H9 (cell line): ENCODE measurements around the gene VEGFD. TPM values are rescaled to one million over a fixed set of nuclear protein-coding genes. Genes with fewer than 3 reads are reported as not detected.
A peak's percentile ranks its signal among the peaks of the same experiment; 100 is the strongest.

Experiments
- DNase-seq: peaks from one replicate; pipeline ENCODE4 v3.0.0-alpha.2; 2017
- H2AFZ ChIP-seq: one replicate; pipeline ENCODE4 v1.6.1; 2013; ENCODE audit warnings: mild to moderate bottlenecking, low read length, control low read depth, moderate library complexity
- H2AK5ac ChIP-seq: 2 replicates; pipeline ENCODE4 v1.6.1; 2013; ENCODE audit warnings: low read length, control low read depth, mixed read lengths; ENCODE audit not compliant: insufficient read length
- H2BK120ac ChIP-seq: one replicate; pipeline ENCODE4 v1.6.1; 2013; ENCODE audit warnings: low read depth, mild to moderate bottlenecking, low read length, control low read depth, inconsistent platforms; ENCODE audit not compliant: poor library complexity, severe bottlenecking
- H2BK12ac ChIP-seq: 2 replicates; pipeline ENCODE4 v1.6.1; 2013; ENCODE audit warnings: low read length, control low read depth, mixed read lengths, low read depth; ENCODE audit not compliant: insufficient read length
- H2BK15ac ChIP-seq: 2 replicates; pipeline ENCODE4 v1.6.1; 2013; ENCODE audit warnings: low read depth, low read length, control low read depth
- H2BK20ac ChIP-seq: one replicate; pipeline ENCODE4 v1.6.1; 2013; ENCODE audit warnings: low read depth, mild to moderate bottlenecking, low read length, control low read depth, inconsistent platforms; ENCODE audit not compliant: poor library complexity, severe bottlenecking
- H2BK5ac ChIP-seq: 2 replicates; pipeline ENCODE4 v1.6.1; 2013; ENCODE audit warnings: low read length, control low read depth, mixed read lengths; ENCODE audit not compliant: insufficient read length
- H3K14ac ChIP-seq: 2 replicates; pipeline ENCODE4 v1.6.1; 2013; ENCODE audit warnings: low read length, control low read depth; ENCODE audit not compliant: insufficient read depth
- H3K18ac ChIP-seq: 2 replicates; pipeline ENCODE4 v1.6.1; 2013; ENCODE audit warnings: low read depth, mild to moderate bottlenecking, mixed read lengths, low read length, control low read depth; ENCODE audit not compliant: insufficient read length
- H3K23ac ChIP-seq: 2 replicates; pipeline ENCODE4 v1.6.1; 2013; ENCODE audit warnings: low read length, control low read depth, mixed read lengths, low read depth; ENCODE audit not compliant: insufficient read length
- H3K23me2 ChIP-seq: 2 replicates; pipeline ENCODE4 v1.6.1; 2013; ENCODE audit warnings: low read depth, mild to moderate bottlenecking, mixed read lengths, low read length, control low read depth; ENCODE audit not compliant: insufficient read length, poor library complexity, severe bottlenecking
- H3K27ac ChIP-seq: 2 replicates; pipeline ENCODE4 v1.5.1; 2013; ENCODE audit warnings: low read length, control low read depth, mixed read lengths, low read depth; ENCODE audit not compliant: insufficient read length
- H3K27me3 ChIP-seq: 2 replicates; pipeline ENCODE4 v1.6.1; 2013; ENCODE audit warnings: low read length, control low read depth, inconsistent platforms; ENCODE audit not compliant: insufficient read depth
- H3K4ac ChIP-seq: 2 replicates; pipeline ENCODE4 v1.6.1; 2013; ENCODE audit warnings: low read depth, mild to moderate bottlenecking, control low read depth, inconsistent platforms, low read length, moderate library complexity
- H3K4me1 ChIP-seq: 2 replicates; pipeline ENCODE4 v1.6.1; 2013; ENCODE audit warnings: low read length, control low read depth, inconsistent platforms; ENCODE audit not compliant: insufficient read depth
- H3K4me2 ChIP-seq: 2 replicates; pipeline ENCODE4 v1.6.1; 2013; ENCODE audit warnings: low read length, control low read depth, mixed read lengths; ENCODE audit not compliant: insufficient read length, insufficient read depth
- H3K56ac ChIP-seq: 2 replicates; pipeline ENCODE4 v1.6.1; 2013; ENCODE audit warnings: low read depth, mild to moderate bottlenecking, mixed read lengths, low read length, control low read depth; ENCODE audit not compliant: insufficient read length
- H3K79me1 ChIP-seq: 2 replicates; pipeline ENCODE4 v1.6.1; 2013; ENCODE audit warnings: low read depth, mild to moderate bottlenecking, moderate library complexity, low read length, control low read depth, inconsistent platforms; ENCODE audit not compliant: insufficient read depth, poor library complexity, severe bottlenecking
- H3K79me2 ChIP-seq: 2 replicates; pipeline ENCODE4 v1.6.1; 2013; ENCODE audit warnings: low read length, control low read depth, inconsistent platforms; ENCODE audit not compliant: insufficient read depth
- H3K9ac ChIP-seq: 2 replicates; pipeline ENCODE4 v1.6.1; 2013; ENCODE audit warnings: low read length, control low read depth, mixed read lengths; ENCODE audit not compliant: insufficient read length; ENCODE audit errors: extremely low read depth
- H3K9me3 ChIP-seq: one replicate; pipeline ENCODE4 v1.6.1; 2013; ENCODE audit warnings: low read depth, low read length, inconsistent platforms; ENCODE audit not compliant: control insufficient read depth
- H3T11ph ChIP-seq: one replicate; pipeline ENCODE4 v1.6.1; 2013; ENCODE audit warnings: mild to moderate bottlenecking, low read length, control low read depth, inconsistent platforms
- H4K20me1 ChIP-seq: one replicate; pipeline ENCODE4 v1.6.1; 2013; ENCODE audit not compliant: control insufficient read depth, insufficient read length, insufficient read depth
- H4K5ac ChIP-seq: 2 replicates; pipeline ENCODE4 v1.6.1; 2013; ENCODE audit warnings: low read depth, mild to moderate bottlenecking, mixed read lengths, low read length, control low read depth; ENCODE audit not compliant: insufficient read length
- H4K8ac ChIP-seq: replicated peaks from 2 replicates; pipeline ENCODE4 v1.6.1; 2013; ENCODE audit warnings: low read length, control low read depth, mixed read lengths, low read depth; ENCODE audit not compliant: insufficient read length
- H4K91ac ChIP-seq: 2 replicates; pipeline ENCODE4 v1.6.1; 2013; ENCODE audit warnings: low read depth, mild to moderate bottlenecking, moderate library complexity, mixed read lengths, low read length, control low read depth; ENCODE audit not compliant: insufficient read length
- H3K27ac Mint-ChIP-seq, 3 experiments: 2 replicates in 2 of 3; 3 replicates in 1 of 3; pipeline ENCODE4 v1.8.0; 2020 to 2021; ENCODE audit warnings: mixed read lengths in 3 of 3, mild to moderate bottlenecking in 1 of 3, moderate library complexity in 1 of 3
- H3K27me3 Mint-ChIP-seq: 2 replicates; pipeline ENCODE4 v1.8.0; 2021; ENCODE audit warnings: low read depth, mild to moderate bottlenecking, moderate library complexity, mixed read lengths
- H3K36me3 Mint-ChIP-seq, 3 experiments: 2 replicates in 2 of 3; 3 replicates in 1 of 3; pipeline ENCODE4 v1.8.0; 2020 to 2021; ENCODE audit warnings: low read depth in 3 of 3, mixed read lengths in 3 of 3; ENCODE audit not compliant: insufficient read depth in 1 of 3
- H3K4me1 Mint-ChIP-seq, 2 experiments: 2 replicates each; pipeline ENCODE4 v1.8.0; 2020; ENCODE audit warnings: mixed read lengths in 2 of 2
- H3K4me3 Mint-ChIP-seq, 2 experiments: 2 replicates in 1 of 2; 3 replicates in 1 of 2; pipeline ENCODE4 v1.8.0; 2020 to 2021; ENCODE audit warnings: mild to moderate bottlenecking in 2 of 2, mixed read lengths in 2 of 2, moderate library complexity in 1 of 2
- H3K9me3 Mint-ChIP-seq, 2 experiments: 2 replicates in 1 of 2; 3 replicates in 1 of 2; pipeline ENCODE4 v1.8.0; 2020; ENCODE audit warnings: mild to moderate bottlenecking in 2 of 2, mixed read lengths in 2 of 2, moderate library complexity in 1 of 2
- WGBS: extraction: QIAGEN DNeasy Blood & Tissue Kit; methylation state at CpG from one replicate; pipeline ENCODE4 v1.1.7; 2013; ENCODE audit warnings: missing lambda C conversion rate, low lambda C conversion rate, mixed read lengths; ENCODE audit not compliant: insufficient read length; ENCODE audit errors: extremely low coverage; 5-methylcytosine and 5-hydroxymethylcytosine counted together
- total RNA-seq: library from RNA; stranded (reverse); gene quantifications from 2 replicates; pipeline ENCODE4 v1.2.1, GENCODE V29; 2021
- TF ChIP-seq, protein P1 (sequence below): fragments of 200-600 bp; sonication (generic); conservative IDR thresholded peaks from 3 replicates; pipeline ENCODE4 v1.8.0; 2021; ENCODE audit warnings: antibody characterized with exemption, mild to moderate bottlenecking

Gene VEGFD
- total RNA-seq, 1 experiment from 2014 or later, result 0.11 TPM

DNA sequence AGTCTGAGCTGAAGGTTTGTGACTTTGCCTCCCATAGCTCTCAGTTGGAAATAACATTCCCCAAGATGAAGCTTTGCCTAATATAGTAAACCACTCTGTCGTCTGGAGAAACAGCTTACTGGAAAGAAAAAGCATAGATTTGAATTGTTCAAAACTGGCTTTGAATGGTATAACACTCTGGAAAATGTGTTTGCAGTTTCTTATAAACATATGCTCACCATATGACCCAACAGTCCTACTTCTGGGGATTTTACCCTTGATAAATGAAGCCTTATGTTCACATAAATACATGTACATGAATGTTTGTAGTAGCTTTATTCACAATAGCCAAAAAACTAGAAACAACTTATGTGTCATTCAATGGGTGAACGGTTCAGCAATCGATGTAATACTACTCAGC is 10.2 kb downstream of the VEGFD start:
- H2BK5ac ChIP-seq, result no peak overlapping the region
- Mint-ChIP-seq H3K36me3 (peaks cover 0 to 5% (median 4%) of the 10 kb centered on the region in 3 experiments; a peak in 3 of 7 replicates), H3K9me3 (peaks cover 0 to 3% of the 10 kb centered on the region in 2 experiments; a peak in 3 of 5 replicates), H3K27ac (no peak overlapping the region), H3K4me1 (peaks cover 8 to 12% of the 10 kb centered on the region in 2 experiments), H3K27me3 (no peaks in the 10 kb centered on the region), H3K4me3 (0 out of 5 replicates have a peak overlapping the region, but pooled peaks of 1 of the 2 experiments have one; percentile 0)
- H2BK15ac ChIP-seq, result no peak overlapping the region
- no peaks in the 10 kb centered on the region for H4K20me1 ChIP-seq
- no peak overlapping the region for H4K91ac ChIP-seq
- no peak overlapping the region for H2BK12ac ChIP-seq
- no peak overlapping the region for H2BK20ac ChIP-seq
- H3K23me2 ChIP-seq, result no peaks in the 10 kb centered on the region
- no peaks in the 10 kb centered on the region for H3K79me1 ChIP-seq
- no peaks in the 10 kb centered on the region for H3K27me3 ChIP-seq
- H3K9me3 ChIP-seq, result no peaks in the 10 kb centered on the region
- no peak for DNase-seq
- H3K14ac ChIP-seq, result no peak overlapping the region
- no peak overlapping the region for H3K27ac ChIP-seq
- no peak overlapping the region for H3K23ac ChIP-seq
- H3K79me2 ChIP-seq, result no peaks in the 10 kb centered on the region
- TF ChIP-seq, protein P1, sequence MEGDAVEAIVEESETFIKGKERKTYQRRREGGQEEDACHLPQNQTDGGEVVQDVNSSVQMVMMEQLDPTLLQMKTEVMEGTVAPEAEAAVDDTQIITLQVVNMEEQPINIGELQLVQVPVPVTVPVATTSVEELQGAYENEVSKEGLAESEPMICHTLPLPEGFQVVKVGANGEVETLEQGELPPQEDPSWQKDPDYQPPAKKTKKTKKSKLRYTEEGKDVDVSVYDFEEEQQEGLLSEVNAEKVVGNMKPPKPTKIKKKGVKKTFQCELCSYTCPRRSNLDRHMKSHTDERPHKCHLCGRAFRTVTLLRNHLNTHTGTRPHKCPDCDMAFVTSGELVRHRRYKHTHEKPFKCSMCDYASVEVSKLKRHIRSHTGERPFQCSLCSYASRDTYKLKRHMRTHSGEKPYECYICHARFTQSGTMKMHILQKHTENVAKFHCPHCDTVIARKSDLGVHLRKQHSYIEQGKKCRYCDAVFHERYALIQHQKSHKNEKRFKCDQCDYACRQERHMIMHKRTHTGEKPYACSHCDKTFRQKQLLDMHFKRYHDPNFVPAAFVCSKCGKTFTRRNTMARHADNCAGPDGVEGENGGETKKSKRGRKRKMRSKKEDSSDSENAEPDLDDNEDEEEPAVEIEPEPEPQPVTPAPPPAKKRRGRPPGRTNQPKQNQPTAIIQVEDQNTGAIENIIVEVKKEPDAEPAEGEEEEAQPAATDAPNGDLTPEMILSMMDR, result no peak
- no peak overlapping the region for H3K4me2 ChIP-seq
- no CpG with 5 or more reads among the region's 3 CpGs for WGBS
- H2AFZ ChIP-seq, result no peak overlapping the region
- no peak overlapping the region for H3K56ac ChIP-seq
- no peak overlapping the region for H4K5ac ChIP-seq
- H3K18ac ChIP-seq, result no peak overlapping the region
- H3T11ph ChIP-seq, result no peak overlapping the region
- no peak overlapping the region for H2BK120ac ChIP-seq
- H3K4ac ChIP-seq, result no peak overlapping the region
- H4K8ac ChIP-seq, result no peak overlapping the region
- H2AK5ac ChIP-seq, result no peak overlapping the region
- no peak overlapping the region for H3K9ac ChIP-seq
- peaks cover 4% of the 10 kb centered on the region for H3K4me1 ChIP-seq
